GM15510 (cell line): Measurements from ENCODE around the gene TSPAN15.

Source experiments
- POLR2A ChIP-seq: IDR thresholded peaks from 3 replicates; pipeline ENCODE4 v1.6.1; 2011; ENCODE audit warnings: borderline replicate concordance; ENCODE audit not compliant: insufficient read length; ENCODE audit errors: extremely low read depth

Gene TSPAN15

DNA sequence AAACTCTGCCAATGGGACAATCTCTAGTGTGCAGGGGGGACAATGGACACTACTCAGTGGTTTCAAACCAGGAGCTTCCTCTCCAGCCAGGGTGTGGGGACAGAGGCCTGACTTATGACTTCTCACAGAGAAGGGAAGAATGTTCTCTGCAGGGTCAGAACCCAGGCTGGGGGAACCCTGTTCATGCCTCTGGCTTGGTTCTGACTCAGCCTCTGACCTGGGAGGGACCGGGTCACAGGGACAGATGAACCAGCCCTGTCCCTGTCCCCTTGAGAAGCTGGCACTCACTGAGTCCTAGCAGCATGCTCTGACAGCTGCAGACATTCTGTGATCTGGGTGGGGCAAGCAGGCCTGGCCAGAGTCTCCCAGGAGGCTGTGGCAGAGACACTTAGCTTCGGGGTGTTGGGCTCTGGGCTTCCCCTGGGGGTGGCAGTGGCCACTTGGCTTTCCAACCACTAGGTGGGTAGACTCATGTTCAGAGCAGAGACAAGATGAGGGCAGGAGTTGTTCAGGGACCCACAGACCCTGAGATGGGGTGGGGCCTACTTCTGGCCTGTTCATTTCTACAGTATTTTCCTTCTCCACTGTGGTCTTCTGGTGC lies 13.6 kb downstream of the TSPAN15 start:
- no peak for TF ChIP-seq POLR2A

DNA sequence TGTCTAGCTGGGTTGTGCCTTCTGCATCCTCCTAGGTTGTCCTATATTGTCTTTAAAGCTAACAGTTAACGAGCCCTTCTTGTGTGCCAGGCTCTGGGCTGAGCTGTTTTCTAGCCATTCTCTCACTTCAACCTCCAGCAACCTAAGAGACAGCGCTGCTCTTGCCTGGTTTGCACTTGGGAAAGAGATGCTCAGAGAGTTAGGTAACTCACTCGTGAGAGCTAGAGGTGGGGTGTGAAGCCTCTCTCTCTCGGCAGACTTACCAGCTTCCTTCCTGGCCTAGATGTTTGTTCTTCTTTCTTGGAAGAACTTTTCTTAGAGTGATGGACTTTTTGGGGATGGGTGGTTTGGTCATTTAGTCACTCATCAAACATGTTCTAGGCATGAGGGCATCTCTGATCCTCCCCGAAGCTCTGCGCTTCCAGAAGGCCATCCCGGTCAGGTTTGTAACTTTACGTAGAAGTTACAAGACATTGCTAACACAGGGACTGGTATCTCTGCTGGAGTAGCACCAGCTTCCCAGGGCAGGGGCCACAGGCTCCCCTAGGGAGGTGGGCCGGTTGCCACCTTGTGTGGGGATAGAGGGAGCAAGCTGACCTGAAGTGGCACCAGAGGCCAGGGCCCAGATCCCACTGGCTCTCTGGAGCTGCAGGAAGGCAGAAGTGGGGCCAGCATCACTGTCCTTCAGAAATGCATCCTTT lies 14.3 kb downstream of the TSPAN15 start:
- TF ChIP-seq POLR2A: no peak

DNA sequence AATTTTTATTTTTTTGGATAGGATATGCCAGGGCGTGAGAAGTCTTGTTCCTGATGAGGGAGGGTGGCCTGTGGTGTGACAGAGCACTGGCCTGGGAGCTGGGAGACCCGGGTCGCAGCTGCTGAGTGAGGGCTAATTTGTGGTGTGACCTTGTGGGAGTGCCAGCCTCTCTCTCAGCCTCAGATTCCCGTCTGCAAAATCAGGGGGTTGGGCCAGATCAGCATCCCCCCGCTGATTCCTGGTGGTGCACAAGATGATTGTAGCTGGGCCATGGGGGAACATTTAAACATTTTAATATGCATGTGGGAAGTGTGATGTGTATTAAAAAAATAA lies 14.9 kb downstream of the TSPAN15 start:
- TF ChIP-seq POLR2A: no peak

DNA sequence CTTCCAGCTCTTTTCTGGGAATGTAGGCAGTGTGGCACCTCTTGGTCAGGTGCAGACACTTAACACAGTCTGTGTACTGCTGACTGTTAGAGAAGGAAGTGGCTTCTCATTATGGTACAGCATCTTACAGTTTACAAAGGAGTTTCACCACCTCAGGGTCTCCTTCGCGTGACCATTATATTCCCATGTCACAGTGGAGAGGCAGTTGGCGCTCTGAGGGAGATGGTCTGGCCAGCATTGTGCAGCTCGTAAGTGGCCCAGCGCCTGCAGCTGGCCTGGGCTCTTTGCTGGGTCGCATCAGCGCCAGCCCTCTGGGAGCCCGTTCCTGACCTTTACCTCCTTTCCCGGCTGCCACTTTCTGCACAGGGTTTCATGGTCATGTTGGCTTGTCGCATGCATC lies 15.4 kb downstream of the TSPAN15 start:
- no peak for TF ChIP-seq POLR2A

DNA sequence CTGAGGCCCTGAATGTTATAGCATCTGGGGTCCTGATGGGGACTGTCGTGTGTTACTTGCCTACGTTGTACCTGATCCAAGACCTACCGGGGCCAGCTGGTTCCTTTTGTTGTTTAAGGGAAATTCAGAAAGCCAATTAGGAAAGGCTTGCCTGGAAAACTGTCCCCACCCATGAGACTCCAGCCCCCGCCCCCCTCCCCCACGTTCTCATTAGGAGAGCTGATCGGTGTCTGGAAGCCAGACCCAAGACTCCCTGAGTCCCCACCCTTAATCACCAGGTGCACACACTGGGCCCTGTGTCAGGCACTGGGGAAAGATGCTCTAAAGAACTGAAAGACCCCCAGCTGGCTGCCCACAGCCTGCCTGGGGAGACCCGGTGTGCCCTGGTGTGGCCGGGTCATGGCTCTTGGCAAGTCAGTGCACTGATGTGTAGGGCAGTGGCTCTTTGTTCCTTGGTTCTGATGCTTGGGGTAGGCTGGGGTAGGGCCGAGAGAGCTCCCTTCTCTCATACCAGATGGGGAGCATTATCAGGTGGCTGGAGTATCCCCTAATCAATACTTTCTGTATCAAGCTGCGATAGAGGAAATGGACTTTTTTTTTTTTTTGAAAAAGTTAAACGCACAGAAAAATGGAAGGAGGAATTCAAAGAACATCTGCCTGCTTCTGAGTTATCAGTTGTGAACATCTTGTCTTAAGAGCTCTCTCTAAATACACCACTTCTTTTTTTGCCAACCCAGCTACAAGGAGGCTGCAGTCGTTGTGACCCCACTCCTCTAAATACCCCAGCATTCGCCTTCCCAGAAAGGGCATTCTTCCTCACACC lies 16.9 kb downstream of the TSPAN15 start:
- no peak for TF ChIP-seq POLR2A

DNA sequence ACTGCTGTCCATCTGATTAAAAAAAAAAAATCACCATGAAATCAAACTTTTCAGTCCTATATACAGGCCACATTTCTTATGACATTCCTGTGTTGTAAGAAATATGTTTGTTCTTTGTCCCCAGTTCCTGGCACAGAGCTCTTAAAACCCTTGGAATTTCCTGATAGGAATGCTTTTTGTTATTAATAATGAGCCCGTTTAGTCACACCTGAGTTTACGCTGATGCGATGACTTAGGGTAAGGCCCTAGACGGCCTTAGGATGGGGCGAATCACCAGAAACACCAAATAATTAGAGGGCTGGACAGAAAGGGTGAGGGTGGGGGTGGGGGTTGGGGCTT lies 17.5 kb downstream of the TSPAN15 start:
- TF ChIP-seq POLR2A: no peak

DNA sequence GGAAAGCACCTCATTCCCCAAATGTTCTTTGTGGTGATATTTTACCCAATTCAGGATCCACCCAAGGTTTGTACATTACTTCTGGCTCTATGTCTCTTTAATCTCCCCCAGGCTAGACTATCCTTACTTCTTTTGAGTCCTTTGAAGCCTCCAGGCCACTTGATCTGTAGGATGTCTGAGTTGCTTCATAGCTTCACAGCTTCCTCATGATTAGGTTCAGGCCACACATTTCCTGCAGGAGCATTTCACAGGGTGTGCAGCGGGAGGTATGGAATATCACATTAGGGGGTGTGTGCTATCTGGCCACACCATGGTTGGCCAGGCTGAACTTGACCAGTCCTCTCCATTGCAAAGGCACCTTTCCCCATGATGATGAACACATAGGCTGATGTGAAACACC lies 18.7 kb downstream of the TSPAN15 start:
- no peak for TF ChIP-seq POLR2A

DNA sequence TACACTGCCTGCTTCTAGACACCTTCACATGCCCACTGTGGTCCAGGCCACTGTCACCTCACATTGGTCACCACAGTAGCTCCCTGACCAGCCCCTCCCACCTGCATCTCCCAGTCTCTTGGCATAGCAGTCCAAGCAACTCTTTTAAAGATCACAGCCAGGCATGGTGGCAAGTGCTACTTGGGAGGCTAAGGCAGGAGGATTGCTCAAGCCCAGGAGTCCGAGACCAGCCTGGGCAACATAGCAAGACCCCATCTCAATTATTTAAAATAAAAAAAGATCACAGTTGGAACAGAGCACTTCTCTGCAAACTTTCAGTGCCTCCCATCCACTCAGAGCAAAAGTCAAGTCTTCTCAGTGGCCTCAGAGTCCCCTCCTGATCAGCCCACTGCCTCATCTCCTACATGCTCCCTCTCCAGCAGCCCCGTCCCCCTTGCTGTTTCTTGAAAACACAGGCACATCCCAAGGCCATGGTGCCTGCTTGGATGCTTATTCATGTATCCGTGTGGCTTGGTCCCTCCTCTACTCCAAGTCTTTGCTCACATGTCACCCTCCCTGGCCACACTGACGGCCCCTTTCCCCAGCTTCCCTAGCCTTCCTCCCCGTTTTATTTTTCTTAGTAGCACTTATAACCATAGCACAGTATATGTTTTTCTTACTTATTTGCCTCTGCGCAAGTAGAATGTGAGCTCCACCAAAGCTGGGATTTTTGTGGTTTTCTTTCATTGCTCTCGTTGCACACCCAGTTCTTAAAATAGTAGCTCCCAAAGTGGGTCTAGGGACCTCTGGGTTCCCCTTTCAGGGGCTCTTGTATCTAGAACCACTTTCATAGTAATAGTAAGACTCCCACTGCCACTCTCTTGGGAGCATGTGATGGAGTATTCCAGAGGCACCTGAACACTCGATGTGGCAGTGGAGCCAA lies 19.5 kb downstream of the TSPAN15 start:
- no peak for TF ChIP-seq POLR2A

DNA sequence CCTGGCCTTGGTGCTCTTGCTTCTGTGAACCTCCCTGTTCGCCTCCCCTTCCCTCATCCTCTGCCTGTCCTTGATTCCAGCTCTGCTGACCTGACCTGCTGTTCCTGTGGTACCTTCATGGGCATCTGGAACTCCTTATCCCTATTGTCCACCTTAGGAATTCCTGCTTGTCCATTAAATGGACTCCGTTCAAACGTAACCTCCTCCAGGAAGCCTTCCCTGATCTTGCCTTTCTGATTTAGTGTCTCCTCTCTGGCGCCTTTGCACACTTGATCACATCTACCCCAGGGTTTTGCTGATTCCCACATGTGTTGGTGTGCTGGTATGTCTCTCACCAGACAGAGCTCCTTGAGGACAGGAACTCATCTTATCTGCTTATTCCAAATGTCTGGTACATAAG lies 20.9 kb downstream of the TSPAN15 start:
- TF ChIP-seq POLR2A: no peak

DNA sequence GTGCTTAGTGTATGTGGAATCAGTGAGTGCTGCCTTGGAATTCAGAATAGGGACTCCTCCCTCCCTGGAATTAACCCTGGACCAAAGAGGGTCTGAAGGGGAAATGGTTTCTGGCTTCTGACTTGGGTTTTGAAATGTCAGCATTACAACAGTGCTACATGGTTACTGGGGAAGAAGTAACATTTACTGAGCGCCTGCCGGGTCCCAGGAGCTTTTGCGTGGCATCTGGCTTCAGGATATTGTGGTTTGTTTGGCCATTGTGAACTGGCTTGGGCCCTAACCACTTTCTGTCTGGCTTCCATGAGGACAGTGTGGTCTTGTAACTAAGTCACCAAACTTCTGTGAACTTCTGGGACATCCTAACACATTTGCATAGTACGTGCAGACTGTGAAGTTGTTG lies 21.3 kb downstream of the TSPAN15 start:
- TF ChIP-seq POLR2A: no peak

DNA sequence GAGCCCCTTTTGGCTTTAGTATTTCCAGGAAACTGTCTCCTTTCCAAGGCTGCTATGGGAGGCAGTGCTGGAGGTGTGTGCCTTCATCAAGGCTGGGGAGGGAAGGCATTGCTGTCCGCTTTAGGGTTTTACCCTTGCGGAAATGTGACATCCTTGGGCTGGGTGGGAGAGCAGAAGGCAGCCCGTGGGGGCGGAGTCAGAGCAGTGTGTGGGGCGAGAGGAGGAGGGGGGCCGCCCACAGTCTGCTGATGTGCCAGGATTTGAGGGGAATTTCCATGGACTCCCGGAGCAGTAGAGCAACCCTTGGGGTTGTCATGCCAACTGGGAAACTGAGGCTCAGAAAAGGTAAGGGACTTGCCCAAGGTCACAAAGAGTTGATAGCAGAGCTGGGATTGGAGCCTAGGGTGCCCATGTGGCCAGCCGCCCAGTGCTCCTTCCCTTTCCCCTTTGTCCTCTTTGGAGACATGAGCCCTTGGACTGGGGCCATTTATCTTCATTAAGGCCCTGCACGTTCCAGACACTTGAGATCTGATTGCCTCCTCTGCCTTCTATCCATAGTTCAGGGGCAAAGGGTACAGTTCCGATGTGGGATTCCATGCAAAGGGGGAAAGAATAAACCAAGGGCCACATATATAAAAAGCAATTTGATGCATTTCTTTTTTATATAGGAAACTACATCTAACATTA lies 22.2 kb downstream of the TSPAN15 start:
- TF ChIP-seq POLR2A: no peak

DNA sequence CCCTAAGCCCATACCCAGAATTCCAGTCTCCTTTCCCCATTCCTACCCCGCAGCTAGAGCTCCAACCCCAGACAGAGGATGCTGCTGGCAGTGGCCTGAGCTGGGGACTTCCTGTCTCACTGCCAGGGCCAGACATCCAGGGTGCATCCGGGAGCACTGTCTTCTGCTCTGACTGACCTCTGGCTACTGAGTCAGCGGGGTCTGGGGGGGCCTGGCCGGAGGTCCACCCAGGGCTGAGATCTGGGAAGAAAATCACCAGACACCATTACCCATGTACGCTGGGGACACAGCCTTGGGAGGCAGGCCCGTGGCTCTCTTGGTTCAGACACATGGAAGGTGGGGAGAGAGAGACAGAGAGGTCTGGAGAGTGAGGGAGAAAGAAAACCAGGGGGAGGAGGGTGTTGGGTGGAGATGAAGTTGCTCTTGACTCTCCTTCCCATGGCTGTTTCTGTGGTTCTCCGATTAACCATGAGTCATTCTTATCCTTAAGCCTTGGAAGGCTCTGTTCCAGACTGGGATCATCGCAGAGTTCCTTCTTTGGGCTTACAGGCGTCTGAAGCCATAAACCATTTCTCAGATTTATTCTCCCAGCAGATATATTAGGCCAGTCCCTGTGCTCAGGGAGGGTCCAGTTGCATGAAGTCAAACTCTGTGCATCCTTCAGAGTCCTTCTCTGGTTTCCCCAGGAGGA lies 23.6 kb downstream of the TSPAN15 start:
- TF ChIP-seq POLR2A: no peak

DNA sequence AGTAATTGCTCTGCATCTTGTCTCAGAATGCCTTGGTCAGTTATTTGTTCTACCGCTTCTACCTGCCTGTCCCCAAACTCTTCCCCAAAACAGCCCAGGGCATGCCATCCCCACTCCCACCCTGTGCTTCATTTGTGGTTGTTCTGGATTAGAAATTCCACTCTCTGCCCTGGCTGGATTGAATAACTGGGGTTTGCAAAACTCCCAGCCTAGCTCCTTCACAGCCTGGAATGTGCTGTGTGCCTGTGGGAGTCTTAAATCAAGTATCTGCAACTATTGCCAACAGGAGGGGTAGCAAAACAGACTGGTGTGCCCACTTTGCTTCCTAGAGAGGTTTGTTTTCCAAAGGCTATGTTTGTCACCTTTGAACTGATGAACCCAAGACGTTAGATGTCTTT lies 24.2 kb downstream of the TSPAN15 start:
- TF ChIP-seq POLR2A: no peak

DNA sequence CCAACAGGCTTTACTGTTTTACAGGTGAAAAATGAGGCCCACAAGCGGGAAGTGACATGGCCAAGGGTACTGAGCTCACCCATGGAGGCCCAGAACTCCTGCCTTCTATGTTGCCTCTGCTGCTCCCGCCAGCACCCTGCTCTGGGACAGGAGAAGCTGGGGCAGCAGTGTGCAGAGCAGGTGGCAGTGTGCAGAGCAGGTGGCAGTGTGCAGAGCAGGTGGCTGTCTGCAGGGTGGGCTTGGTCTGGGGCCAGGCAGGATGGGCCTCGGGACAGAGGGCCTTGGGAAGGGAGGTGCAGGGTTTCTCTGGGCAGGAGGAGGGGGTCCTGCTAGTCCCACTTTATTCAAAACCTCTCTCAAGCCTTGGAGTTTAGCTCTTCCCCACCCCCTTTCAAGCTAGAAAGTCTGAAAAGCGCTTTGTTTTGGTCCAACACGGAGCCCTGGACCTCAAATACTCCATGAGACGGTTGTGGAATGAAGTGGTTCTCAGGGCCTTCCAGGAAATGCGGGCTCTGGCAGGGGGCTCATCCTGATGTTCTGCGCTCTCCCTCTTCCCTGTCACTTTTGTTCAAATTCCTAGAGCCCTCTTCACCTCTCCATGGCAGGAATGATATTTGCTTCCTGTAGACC lies 26.8 kb downstream of the TSPAN15 start:
- TF ChIP-seq POLR2A: no peak
